ENCODE measurements around the gene DDX17. TPM values are rescaled to one million over a fixed set of nuclear protein-coding genes. Genes with fewer than 3 reads are reported as not detected.
A peak's percentile ranks its signal among the peaks of the same experiment; 100 is the strongest.

The DDX17 gene
- total and polyA plus RNA-seq, 2 of the 4 experiments (the other 2 are of a cell fraction) = 240 to 371 TPM

- Histone ChIP-seq H3K4me2 (ENCODE audit: low read depth, low read length) (no peak overlapping the region), H3K56ac (ENCODE audit: extremely low read depth, insufficient read depth, low read length) (no peak overlapping the region), H3K9me1 (ENCODE audit: insufficient read depth, low read length) (no peaks in the 10 kb centered on the region), H4K91ac (ENCODE audit: insufficient read depth, low read depth, low read length) (no peak overlapping the region), H2AFZ (replicated peaks; ENCODE audit: low read length, poor library complexity) (no peak overlapping the region), H4K20me1 (ENCODE audit: insufficient read depth, low read length) (peaks cover 5% of the 10 kb centered on the region), H2BK120ac (ENCODE audit: low read depth, low read length) (no peak overlapping the region), H3K4me1 (ENCODE audit: control insufficient read depth, insufficient read depth, low read length) (no peaks in the 10 kb centered on the region), H3K79me1 (ENCODE audit: low read depth in 1 of 2, low read length in 2 of 2) (no peaks in the 10 kb centered on the region), H2AK5ac (ENCODE audit: low read depth, low read length) (no peak overlapping the region), H3K9ac (ENCODE audit: low read depth, low read length) (no peak overlapping the region), H3K23ac (ENCODE audit: low read depth, low read length) (no peak overlapping the region), H3K27ac (ENCODE audit: insufficient read depth, low read length) (no peak overlapping the region), H2BK15ac (ENCODE audit: low read depth, low read length) (no peak overlapping the region), H3K14ac (replicated peaks; ENCODE audit: low read depth, low read length) (no peak overlapping the region), H2AK9ac (replicated peaks; ENCODE audit: low read depth, low read length, poor library complexity) (peak overlapping the region; percentile 11), H3K27me3 (ENCODE audit: control insufficient read depth, insufficient read depth, low read length) (peaks cover 58% of the 10 kb centered on the region), H3K9me3 (ENCODE audit: control insufficient read depth, insufficient read depth, low read length) (no peaks in the 10 kb centered on the region), H3K4me3 (ENCODE audit: insufficient read depth, low read depth, low read length) (no peak overlapping the region), H2BK5ac (ENCODE audit: low read depth, low read length, poor library complexity, severe bottlenecking) (no peak overlapping the region), H4K8ac (ENCODE audit: low read depth in 2 of 2, low read length in 2 of 2) (no peak overlapping the region), H3K36me3 (ENCODE audit: control insufficient read depth, insufficient read depth, low read length) (no peaks in the 10 kb centered on the region), H3K4ac (ENCODE audit: low read depth, low read length) (no peak overlapping the region), H4K5ac (ENCODE audit: low read depth, low read length) (no peak overlapping the region), H2BK20ac (ENCODE audit: low read depth, low read length) (no peak overlapping the region), H3K18ac (ENCODE audit: low read depth, low read length) (no peak overlapping the region)
- DNase-seq (no peak), ATAC-seq (ENCODE audit: low read depth) (no peak)
- intact Hi-C loops (cut with micrococcal nuclease) (no loop called here), in situ Hi-C loops (cut with MboI; ENCODE audit: low sequenced_read_pairs) (no loop called here), dilution Hi-C loops (cut with HindIII; ENCODE audit: low sequenced_read_pairs, unreplicated experiment) (no loop called here)
- ChIA-PET POLR2A (ENCODE audit: unreplicated experiment) (no interaction called here), CTCF (no interaction called here)
- TF ChIP-seq NFE2L2 (IDR thresholded peaks at IDR 0.05; ENCODE audit: low read depth, low read length) = no peak
- no peak for TF ChIP-seq RFX5 (IDR thresholded peaks at IDR 0.05; ENCODE audit: low read depth, low read length)
- TF ChIP-seq CTCF (conservative IDR thresholded peaks at IDR 0.05; ENCODE audit: low read depth, low read length) = no peak
- TF ChIP-seq CHD1 (IDR thresholded peaks at IDR 0.05; ENCODE audit: low read depth, low read length) = no peak
- TF ChIP-seq MXI1 (IDR thresholded peaks at IDR 0.05; ENCODE audit: borderline replicate concordance, low read depth, low read length) = no peak
- TF ChIP-seq CEBPB (IDR thresholded peaks at IDR 0.05; ENCODE audit: low read depth, low read length) = no peak
- BruUV-seq (replicated peaks) = no TSS peak
- WGBS, 2 experiments (ENCODE audit: extremely low coverage in 2 of 2, insufficient read length in 1 of 2) = 40% methylated on average over 4 of the region's 8 CpGs; no CpG with 5 or more reads in 1 of the 2 experiments
Measured at GRCh38 chr22:38460426-38460840, 45.7 kb downstream of the DDX17 start.
